Stimulated activated CD4-positive, alpha-beta T cell treated with anti-CD3 and anti-CD28 coated beads, Interleukin-2, amount 100 ng/mL, for 24 hours (primary cell): ENCODE results near the gene PASD1.

ENCODE experiments used
- DNase-seq, 2 donors: peaks; one replicate each; pipeline ENCODE4 v3.0.0-alpha.2; 2020

Gene PASD1

DNA sequence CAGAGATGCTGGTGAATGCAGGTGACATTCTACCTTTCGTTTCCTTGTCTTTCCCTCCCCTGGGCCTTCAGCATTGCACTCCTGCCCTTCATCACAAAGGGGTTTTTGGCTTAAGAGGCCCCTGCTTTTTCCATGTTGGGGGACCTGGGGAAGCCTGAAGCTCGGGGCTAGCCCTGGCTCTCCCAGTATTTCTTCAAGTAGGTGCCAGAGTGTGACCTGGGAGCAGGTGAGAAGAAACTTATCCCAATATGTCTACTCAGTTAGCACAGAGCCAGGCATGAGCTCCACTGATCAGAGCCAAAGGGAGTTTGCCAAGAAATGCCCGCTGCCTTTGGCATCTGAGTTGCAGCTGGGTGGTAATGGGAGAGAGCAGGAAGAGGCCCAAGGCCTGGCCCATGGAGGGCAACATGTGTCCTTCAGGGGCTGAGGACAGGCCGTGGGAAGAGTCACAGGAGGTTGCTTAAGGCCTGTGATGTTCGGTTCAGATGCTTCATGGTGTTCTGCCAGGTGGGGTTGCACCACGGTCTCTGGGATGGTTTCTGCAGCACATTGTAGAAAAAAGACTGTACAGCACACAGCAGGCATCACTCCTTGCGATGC, 139.4 kb downstream of the PASD1 start:
- no peak for DNase-seq

DNA sequence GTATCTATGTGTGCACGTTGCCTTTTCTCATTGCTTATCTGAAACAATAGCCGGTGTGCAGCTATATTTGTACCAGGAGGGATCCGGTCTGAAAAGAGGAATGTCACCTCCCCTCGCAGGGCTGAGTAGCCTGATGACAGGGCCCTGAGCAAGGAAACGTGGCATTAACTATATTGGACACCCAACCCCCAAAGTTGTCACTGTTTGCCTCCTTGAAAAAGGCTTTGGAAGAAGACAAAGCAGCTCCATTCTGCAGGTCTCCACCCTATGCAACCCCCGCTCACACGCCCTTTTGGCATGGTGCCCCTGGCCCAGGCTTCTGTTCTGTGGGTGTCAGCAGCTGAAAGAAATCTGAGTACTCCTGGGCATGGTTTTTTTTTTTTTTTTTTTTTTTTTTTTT, 140.0 kb downstream of the PASD1 start:
- DNase-seq, result no peak

DNA sequence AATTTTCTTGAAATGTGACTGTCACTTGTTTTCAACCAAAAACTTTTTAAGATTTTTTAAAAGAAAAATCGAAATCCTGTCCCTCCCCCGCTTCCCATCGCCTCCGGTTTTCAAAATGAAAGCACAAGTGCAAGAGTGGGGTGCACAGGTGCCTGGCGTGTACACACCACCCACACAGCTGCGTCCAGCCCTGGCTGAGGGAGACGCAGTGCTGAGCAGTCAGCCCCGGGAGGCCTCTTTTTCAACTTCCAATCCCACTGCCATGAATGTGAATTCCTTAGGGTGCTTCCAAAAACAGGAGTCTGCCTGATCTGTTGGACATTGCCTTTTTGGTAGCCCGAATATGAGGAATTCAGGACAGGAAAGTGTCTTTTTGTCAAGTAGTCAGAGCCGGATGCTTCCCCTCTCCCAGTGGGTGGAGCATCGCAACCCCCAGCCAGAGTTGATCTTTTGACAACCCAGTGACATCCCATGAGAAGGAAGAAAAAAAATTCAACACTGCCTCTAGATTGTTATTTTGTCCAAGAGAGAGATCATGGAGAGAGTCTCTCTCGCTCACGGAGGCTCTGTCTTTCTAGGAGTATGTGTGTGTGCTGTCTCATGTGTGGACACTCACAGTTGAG, 140.7 kb downstream of the PASD1 start:
- DNase-seq, result no peak

DNA sequence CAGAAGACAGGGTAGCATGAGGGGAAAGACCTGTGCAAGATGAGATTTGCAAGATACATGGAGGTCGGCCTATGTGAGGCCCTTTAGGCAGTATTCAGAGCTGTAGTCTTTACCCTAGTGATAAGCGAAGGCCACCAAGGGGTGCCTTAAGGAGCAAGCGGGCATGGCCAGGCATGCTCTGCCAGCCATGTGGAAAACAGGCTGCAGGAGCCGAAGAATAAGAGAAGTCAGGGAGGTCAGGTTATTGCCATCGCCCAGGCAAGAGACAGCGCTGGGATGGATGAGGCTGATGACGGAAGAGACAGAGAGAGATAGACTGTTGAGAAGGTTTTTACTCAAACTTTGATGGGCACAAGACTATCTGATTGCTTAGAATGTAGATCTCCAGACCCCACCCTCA, 145.3 kb downstream of the PASD1 start:
- no peak for DNase-seq

DNA sequence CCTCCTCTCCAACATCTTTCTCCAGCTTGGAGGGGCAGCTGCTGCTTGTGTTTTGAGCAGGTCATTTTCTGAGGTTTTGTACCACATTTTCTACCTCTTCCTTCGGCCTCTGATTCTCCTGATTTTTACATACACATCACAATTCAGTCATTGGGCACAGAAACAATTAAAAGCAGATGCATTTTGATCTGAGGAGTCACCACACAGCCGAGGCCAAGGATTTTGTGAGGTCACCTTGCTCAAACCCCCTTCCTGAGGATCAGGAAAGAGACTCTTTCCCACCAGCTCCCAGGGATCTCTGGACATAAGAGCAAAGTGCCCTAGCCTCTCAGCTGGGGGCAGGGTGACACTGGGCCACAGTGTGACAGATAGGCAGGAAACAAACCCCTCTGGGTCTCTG, 147.0 kb downstream of the PASD1 start:
- DNase-seq, result no peak

DNA sequence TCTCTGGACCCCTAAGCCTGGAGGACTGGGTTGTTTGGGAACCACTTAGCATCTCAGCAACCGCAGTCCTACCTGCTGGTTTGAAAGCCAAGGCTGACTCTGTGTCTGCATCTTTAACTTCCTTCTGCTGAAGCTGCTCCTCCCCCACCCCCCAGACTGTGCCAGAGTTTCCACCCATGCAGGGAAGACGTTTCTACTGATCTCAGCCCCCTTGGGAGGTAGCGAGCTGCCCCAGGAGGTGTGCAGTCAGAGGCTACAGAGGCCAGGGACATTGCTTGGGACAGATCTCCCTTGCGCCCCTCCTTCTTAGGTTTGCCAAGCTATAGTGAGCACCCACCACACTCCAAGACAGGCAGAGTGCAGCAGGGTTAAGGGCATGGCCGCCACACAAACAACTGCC, 147.7 kb downstream of the PASD1 start:
- no peak for DNase-seq

DNA sequence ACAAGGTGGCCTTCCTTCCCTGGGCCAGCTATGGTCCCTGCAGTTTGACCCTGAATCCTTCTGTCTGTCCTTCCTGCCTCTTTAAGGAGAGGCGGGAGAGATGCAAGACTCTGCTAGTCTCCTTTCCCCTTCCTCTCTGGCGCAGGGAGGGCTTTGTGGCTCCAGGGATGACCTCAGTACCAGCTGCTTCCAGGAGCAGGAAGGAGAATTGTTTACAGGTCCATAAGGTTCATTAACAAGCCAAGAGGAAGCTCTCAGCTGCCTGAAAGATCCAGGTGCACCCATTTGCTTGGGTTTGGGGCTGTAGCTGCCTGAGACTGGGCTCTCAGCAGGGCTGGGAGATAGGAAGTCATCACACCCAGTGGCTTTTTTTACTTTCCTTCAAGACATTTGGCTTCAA, 148.3 kb downstream of the PASD1 start:
- no peak for DNase-seq

DNA sequence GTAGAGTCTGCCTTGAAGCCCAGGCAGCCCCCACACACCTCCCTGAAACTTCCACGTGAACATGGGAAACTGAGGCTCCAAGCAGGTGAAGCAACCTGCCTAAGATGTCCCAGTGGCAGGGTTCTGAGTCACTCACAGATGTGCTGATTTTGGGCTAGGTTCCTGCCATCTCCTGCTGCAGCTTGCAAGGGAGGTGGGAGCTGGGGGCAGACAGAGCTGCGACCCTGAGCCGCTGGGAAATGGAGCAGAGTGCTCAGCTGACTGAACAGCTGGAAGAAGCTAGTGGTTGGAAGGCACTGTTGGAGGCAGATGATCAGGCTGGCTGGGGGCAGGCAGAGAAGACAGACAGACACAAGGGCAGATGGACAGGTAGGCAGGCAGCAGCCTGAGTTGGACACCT, 148.8 kb downstream of the PASD1 start:
- no peak for DNase-seq

DNA sequence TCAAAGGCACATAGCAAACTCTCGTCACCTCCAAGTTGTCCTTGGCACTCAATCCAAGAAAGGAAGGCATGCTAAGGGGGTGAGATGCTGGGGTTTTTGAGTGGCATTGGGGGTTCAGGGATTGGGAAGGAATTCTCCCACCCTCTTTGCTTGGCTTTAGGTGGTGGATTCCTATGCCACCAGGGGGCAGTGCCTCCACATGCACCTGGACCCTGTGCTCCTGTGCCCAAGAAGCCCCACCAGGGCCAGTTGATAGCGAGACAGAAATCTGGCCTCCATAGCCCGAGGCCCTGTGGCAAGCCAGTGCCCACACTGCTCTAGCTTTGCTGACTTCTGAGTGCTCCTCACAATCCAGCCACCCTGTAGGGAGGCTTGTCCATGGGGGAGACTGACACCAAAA, 150.4 kb downstream of the PASD1 start:
- DNase-seq, result peak; percentile 16 to 20

DNA sequence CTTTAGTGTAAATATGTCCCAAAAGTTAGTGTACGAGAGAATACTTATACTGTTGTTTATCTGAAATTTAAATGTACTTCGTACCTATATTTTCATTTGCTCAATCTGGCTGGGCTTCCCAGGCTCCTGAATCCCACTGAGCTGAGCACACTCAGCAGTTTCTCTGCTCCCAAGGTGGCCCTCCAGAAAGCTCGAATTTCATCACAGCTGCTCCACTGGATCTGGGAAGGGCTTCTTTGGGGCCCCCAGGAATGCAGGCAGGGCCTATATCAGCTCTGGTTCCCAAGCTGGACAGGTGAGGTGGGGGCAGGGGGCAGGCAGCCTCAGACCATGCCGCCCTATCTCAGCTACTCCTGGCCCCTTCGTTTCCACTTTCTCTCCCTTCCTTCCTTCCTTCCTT, 150.9 kb downstream of the PASD1 start:
- DNase-seq, result no peak

DNA sequence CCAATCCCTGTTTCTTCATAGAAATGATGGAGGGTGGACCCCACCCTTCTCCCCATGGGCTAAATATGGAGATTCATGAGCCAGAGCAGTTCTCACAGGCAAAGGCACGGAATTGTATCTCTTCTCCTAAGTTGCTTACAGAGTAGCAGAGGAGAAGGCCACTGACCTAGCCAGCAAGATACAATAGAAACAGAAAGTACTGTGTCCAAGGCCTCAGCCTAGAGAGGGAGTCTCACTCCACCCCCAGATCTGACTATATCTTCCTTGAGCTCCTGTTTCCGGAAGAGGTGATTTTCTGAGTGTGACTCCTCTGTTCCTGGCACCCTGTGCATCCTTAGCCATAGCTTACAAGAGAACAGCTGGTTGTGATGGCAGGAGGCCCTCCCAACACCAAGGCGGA, 152.3 kb downstream of the PASD1 start, which contains the start of gene FATE1:
TSS of gene FATE1 (plus strand) at position 284 of the 400 bp plus-strand sequence. CDS start at position 369, 85 bp downstream.
- no peak for DNase-seq

DNA sequence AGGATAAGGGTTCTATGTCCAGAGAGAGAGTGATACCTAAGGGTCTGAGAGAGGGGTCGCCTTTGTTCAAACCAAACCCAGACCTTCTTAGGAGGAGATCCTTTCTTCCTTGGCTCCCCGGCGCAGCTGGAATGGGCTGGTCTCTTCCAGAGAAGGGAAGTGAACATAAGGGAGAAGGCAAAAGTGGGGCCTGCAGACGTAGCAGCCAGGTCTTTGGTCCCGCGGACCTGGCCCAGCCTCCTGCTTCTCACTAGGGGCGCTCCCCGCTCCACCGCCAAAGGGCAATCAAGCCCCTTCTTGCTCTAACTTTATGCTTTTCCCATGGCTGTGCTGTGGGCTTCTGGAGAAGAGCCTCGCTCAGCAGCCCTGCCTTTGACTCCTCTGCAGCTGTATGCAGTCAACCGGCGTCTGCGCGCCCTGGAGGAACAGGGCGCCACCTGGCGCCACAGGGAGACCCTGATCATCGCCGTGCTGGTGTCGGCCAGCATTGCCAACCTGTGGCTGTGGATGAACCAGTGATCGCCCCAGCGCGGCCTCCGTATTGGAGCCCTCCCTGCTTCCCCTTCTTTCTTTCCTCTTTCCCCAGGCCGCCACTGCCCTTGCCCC, 158.9 kb downstream of the PASD1 start:
- DNase-seq, result no peak

DNA sequence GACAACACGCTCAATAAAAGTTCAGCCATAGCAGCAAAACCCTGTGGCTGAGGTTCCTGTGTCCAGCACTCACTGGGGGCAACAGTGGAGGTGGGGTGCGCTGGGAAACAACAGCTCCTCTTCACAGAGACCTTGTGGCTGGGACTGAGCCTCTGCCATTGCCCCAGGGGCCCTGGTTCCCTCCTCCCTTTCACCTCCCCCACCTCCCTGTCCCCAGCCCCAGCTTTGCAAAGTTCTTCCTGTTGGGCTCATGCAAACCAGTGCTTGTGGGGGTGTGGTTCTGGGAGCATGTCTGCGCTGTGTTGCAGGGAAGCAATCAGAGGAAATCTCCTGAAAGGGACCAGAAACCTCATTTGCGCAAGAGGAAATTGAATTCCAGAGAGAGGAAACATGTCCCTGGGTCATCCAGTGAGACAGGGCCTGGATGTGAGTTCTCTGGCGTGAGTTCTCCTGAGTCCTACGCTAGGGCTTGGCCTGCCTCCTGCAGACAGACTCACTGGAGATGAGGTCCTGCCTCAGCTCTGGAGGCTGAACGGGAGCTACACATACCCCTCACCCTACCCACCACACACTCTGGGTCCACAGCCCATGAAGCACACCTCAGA, 159.8 kb downstream of the PASD1 start:
- no peak for DNase-seq

DNA sequence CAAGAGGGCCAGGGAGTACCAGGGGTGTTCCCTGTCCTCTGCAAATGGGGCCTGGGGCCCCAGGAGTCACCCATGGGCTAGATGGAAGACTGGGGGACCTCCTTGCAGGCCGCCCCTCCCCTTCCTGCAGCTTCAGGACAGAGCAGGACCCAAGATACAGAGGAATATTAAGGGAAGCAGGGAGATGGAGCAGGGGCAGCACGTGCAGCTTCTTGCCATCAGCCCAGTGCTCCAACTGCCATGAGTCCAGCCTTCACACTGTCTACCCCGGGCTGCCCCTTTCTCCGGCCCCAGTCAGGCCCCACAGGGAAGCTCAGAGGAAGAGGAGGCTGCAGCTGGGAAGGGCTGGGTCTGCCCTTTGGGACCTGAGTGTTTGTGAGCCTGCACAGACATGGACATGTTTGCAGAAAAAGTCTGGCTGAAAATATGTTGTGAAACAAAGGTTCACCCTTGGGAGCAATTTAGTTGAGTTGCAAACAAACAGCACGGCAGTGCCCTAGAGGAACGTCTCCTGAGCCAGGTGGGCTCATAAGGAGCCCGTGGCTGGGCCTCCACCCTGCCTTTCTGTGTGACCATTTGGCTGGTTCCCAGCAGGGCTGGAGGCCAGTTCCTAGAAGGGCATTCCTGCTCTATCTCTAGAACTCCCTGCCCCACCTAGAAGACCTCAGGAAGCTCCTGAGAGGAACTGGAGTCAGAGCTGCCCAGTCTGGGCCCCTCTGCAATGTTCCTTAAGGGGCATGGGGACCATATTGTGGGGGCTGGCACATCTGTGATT, 161.3 kb downstream of the PASD1 start:
- DNase-seq, result no peak

DNA sequence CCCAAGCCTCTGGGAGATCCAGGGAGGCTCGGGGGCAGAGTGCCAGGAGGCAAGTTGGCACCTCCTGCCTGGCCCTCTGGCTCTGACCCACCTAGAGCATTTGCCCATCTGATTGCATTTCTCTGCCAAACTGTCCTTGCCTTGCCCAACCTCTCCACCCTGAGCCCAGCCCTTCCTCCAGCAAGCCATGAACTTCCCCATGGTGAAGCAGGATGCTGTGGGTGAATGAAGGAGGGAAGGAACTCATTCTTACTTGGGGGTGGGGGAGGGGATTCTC, 161.8 kb downstream of the PASD1 start:
- no peak for DNase-seq
